Vagina (tissue), 2 donors: ENCODE measurements around the gene DPH3. TPM values are rescaled to one million over a fixed set of nuclear protein-coding genes. Genes with fewer than 3 reads are reported as not detected.
A peak's percentile ranks its signal among the peaks of the same experiment; 100 is the strongest.

Experiments used
- DNase-seq, 2 donors: peaks; one replicate each; pipeline ENCODE4 v3.0.0-alpha.2; 2017; ENCODE audit errors: extremely low spot score in 2 of 2
- H3K27ac ChIP-seq: fragments of 200-600 bp; sonication (generic); one replicate; pipeline ENCODE4 v1.5.1; 2019
- H3K27me3 ChIP-seq: fragments of 200-600 bp; sonication (generic); one replicate; pipeline ENCODE4 v1.5.1; 2019
- H3K36me3 ChIP-seq, 2 donors: fragments of 200-600 bp; sonication (generic); one replicate each; pipeline ENCODE4 v1.5.1; 2017 to 2019
- H3K4me1 ChIP-seq: fragments of 200-600 bp; sonication (generic); one replicate; pipeline ENCODE4 v1.5.1; 2019
- H3K4me3 ChIP-seq, 2 donors: fragments of 200-600 bp; sonication (generic); 1 replicate in 1 of 2; 2 replicates in 1 of 2; pipeline ENCODE4 v1.5.1; 2016 to 2019
- H3K9me3 ChIP-seq: fragments of 200-600 bp; sonication (generic); one replicate; pipeline ENCODE4 v1.5.1; 2019
- CTCF ChIP-seq, 3 experiments: fragments of 450-650 bp in 2 of 3; fragments of 200-600 bp in 1 of 3; sonication (generic) in 1 of 3; IDR thresholded peaks; one replicate each; pipeline ENCODE4 v1.5.1; 2017 to 2019; ENCODE audit warnings: antibody characterized with exemption in 3 of 3, mild to moderate bottlenecking in 2 of 3, moderate library complexity in 2 of 3
- POLR2A ChIP-seq, 2 donors: fragments of 450-650 bp; IDR thresholded peaks; one replicate each; pipeline ENCODE4 v1.6.1; 2017; ENCODE audit warnings: antibody characterized with exemption in 2 of 2, mild to moderate bottlenecking in 2 of 2, moderate library complexity in 2 of 2
- POLR2AphosphoS5 ChIP-seq, 2 donors: sonication (generic); formaldehyde crosslinking; IDR thresholded peaks; one replicate each; pipeline ENCODE4 v1.9.0; 2017; ENCODE audit warnings: antibody characterized with exemption in 2 of 2, mild to moderate bottlenecking in 2 of 2, low read depth in 1 of 2; ENCODE audit not compliant: insufficient read depth in 1 of 2
- intact Hi-C: fragments of 100-400 bp; cut with DNase I; formaldehyde crosslinking; loops from one replicate; pipeline ENCODE4 v1.15.1; 2023
- total RNA-seq: library from RNA; depleted of rRNA; stranded (reverse); fragments of >200 nt; gene quantifications from one replicate; pipeline ENCODE4 v1.2.3, GENCODE V29; 2016

The DPH3 gene
- total RNA-seq, 1 donor from 2014 or later: 14.5 TPM

DNA sequence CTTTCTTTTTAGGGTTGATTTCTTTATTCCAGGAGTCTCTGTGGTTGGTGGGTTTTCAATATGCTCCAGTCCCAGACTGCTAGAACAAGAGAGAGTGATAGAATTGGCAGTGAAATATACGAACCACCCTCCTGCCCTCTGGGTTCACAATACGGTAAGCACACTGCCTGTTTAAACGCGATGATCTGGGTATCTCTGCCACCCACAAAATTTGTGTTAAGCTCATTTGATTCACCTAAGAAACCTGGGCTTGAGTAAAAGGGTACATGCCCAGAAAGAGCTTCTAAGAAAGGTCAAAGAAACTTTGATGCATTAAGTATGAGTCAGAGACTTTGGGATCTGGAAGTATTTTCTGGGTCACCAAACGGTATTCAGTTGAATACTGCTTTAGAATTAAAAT is 30.1 kb upstream of the DPH3 start:
- H3K36me3 ChIP-seq: peaks cover 0 to 11% of the 10 kb centered on the region in 2 donors
- intact Hi-C loops: loop anchor here (5.0 kb wide), 1 partner anchor 257 kb away; no protein-coding TSS in a partner anchor
- no peak overlapping the region for H3K27ac ChIP-seq
- H3K4me1 ChIP-seq: no peaks in the 10 kb centered on the region
- H3K4me3 ChIP-seq: no peak overlapping the region
- DNase-seq: no peak
- TF ChIP-seq CTCF (IDR thresholded peaks at IDR 0.05): no peak
- TF ChIP-seq POLR2A (IDR thresholded peaks at IDR 0.05): no peak
- no peak for TF ChIP-seq POLR2AphosphoS5 (IDR thresholded peaks at IDR 0.05; ENCODE audit: insufficient read depth in 1 of 2, low read depth in 1 of 2)
- H3K27me3 ChIP-seq: no peaks in the 10 kb centered on the region
- no peaks in the 10 kb centered on the region for H3K9me3 ChIP-seq

DNA sequence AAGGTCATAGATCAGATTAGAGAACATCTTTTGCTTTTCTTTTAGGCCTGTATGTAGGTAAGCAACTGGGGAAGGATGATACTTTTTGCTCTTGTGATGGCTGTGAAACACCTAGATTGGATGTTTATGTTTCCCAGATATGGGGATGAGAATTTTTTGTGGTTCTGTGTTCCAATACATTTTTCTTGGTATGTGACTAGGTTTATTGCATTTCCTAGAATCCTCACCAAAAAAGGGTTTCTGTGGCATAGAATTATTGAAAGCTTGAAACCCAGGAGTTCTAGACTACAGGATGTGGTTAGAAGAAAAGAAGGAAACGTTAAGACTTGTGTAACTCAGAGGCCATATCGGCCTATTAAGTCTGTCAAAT is 26.1 kb upstream of the DPH3 start:
- Histone ChIP-seq H3K27me3 (no peaks in the 10 kb centered on the region), H3K4me1 (no peaks in the 10 kb centered on the region), H3K27ac (no peak overlapping the region), H3K9me3 (no peaks in the 10 kb centered on the region), H3K36me3 (peaks cover 0 to 13% of the 10 kb centered on the region in 2 donors), H3K4me3 (no peak overlapping the region)
- intact Hi-C loops: loop anchor here (5.0 kb wide), 1 partner anchor 261 kb away; no protein-coding TSS in a partner anchor
- TF ChIP-seq POLR2A (IDR thresholded peaks at IDR 0.05): no peak
- TF ChIP-seq POLR2AphosphoS5 (IDR thresholded peaks at IDR 0.05; ENCODE audit: insufficient read depth in 1 of 2, low read depth in 1 of 2): no peak
- no peak for TF ChIP-seq CTCF (IDR thresholded peaks at IDR 0.05)
- DNase-seq: no peak

DNA sequence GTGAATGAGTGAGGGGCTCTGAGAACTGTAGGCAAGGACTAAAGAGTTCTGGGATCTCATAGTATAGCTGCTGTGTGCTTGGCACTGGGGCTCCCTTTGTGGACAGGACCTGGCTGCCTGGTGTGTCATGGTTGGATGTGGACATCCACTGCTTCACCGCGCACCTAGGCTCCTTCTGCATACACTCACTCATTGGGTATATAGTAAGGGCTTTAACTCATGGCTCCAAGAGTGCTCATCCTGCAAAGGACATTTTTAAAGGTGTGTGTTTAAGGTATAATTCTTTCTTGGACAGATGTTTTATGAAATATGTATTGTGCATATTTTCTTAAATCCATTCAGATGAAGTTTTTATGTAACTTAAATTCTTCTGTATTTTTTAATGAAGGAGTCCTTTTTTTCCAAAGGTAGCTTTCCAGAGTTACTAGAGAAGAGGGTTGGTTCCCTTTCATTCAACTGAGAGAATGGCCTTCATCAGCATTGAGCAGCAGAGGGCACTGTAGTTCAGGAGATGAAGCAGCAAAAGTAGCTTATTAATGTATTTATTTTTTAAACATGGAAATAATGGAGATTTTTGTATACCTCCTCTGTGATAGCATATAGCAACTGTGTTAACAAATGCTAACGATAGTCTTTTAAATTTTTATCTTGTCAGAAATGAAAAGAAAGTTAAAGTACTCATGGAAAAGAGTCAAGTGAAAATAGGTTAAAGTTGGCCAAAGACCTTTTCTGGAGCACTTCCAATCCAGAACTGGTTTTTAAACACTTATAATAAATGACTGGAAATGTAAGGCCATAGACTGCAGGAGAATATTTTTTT is 25.5 kb upstream of the DPH3 start:
- no peak for TF ChIP-seq POLR2AphosphoS5 (IDR thresholded peaks at IDR 0.05; ENCODE audit: insufficient read depth in 1 of 2, low read depth in 1 of 2)
- peak; percentile 44 to 92 (median 77) for TF ChIP-seq CTCF (IDR thresholded peaks at IDR 0.05)
- TF ChIP-seq POLR2A (IDR thresholded peaks at IDR 0.05): no peak
- intact Hi-C loops: loop anchor here (5.0 kb wide), 1 partner anchor 262 kb away; no protein-coding TSS in a partner anchor
- Histone ChIP-seq H3K27me3 (no peaks in the 10 kb centered on the region), H3K27ac (no peak overlapping the region), H3K4me1 (no peaks in the 10 kb centered on the region), H3K36me3 (peaks cover 0 to 11% of the 10 kb centered on the region in 2 donors), H3K9me3 (no peaks in the 10 kb centered on the region), H3K4me3 (no peak overlapping the region)
- DNase-seq: no peak

- H3K27me3 ChIP-seq: no peaks in the 10 kb centered on the region
- H3K4me1 ChIP-seq: no peaks in the 10 kb centered on the region
- no peak for TF ChIP-seq POLR2A (IDR thresholded peaks at IDR 0.05)
- TF ChIP-seq POLR2AphosphoS5 (IDR thresholded peaks at IDR 0.05; ENCODE audit: insufficient read depth in 1 of 2, low read depth in 1 of 2): no peak
- TF ChIP-seq CTCF (IDR thresholded peaks at IDR 0.05): no peak
- H3K27ac ChIP-seq: no peak overlapping the region
- H3K36me3 ChIP-seq: peaks cover 0 to 7% of the 10 kb centered on the region in 2 donors
- H3K4me3 ChIP-seq: no peak overlapping the region
- H3K9me3 ChIP-seq: no peaks in the 10 kb centered on the region
- DNase-seq: no peak
- intact Hi-C loops: no loop called here
Measured at GRCh38 chr3:16289144-16289889, 24.6 kb upstream of the DPH3 start.
